D721Med (cell line): Measurements from ENCODE around the gene NELL2.

Source experiments
- DNase-seq: peaks from one replicate; pipeline ENCODE4 v3.0.0; 2011; ENCODE audit warnings: low spot score; ENCODE audit not compliant: insufficient read length
- FAIRE-seq: peaks from 2 replicates; lab custom pipeline; 2011; peaks lifted over from hg19 to GRCh38; lab: Jason Lieb, UNC
- TF ChIP-seq, protein P1 (sequence below): IDR thresholded peaks from 2 replicates; pipeline ENCODE4 v1.5.1; 2012; ENCODE audit warnings: mild to moderate bottlenecking, control low read depth; ENCODE audit not compliant: insufficient read depth; ENCODE audit errors: missing control alignments

Gene NELL2

DNA sequence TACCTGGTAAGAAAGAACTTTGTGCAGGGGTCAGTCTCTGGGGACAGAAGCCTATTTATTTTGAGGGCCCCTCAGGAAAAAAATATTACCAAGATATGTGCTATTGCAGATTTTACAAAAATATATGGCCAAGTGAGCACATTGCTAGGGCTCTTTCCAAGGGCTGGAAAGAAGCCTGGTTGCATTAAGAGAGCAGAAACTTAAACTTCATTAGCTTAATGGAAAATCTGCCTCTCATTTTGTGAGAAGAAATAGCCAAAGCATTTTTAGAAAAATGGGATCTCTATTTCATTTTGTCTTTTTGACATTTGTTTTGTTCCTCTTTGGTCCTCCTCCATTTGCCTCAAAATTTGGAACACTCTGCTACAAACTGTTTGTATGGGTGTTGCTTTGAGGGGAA is 283.5 kb downstream of the NELL2 start:
- FAIRE-seq (no peak), DNase-seq (no peak)
- TF ChIP-seq, protein P1, sequence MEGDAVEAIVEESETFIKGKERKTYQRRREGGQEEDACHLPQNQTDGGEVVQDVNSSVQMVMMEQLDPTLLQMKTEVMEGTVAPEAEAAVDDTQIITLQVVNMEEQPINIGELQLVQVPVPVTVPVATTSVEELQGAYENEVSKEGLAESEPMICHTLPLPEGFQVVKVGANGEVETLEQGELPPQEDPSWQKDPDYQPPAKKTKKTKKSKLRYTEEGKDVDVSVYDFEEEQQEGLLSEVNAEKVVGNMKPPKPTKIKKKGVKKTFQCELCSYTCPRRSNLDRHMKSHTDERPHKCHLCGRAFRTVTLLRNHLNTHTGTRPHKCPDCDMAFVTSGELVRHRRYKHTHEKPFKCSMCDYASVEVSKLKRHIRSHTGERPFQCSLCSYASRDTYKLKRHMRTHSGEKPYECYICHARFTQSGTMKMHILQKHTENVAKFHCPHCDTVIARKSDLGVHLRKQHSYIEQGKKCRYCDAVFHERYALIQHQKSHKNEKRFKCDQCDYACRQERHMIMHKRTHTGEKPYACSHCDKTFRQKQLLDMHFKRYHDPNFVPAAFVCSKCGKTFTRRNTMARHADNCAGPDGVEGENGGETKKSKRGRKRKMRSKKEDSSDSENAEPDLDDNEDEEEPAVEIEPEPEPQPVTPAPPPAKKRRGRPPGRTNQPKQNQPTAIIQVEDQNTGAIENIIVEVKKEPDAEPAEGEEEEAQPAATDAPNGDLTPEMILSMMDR, result no peak

DNA sequence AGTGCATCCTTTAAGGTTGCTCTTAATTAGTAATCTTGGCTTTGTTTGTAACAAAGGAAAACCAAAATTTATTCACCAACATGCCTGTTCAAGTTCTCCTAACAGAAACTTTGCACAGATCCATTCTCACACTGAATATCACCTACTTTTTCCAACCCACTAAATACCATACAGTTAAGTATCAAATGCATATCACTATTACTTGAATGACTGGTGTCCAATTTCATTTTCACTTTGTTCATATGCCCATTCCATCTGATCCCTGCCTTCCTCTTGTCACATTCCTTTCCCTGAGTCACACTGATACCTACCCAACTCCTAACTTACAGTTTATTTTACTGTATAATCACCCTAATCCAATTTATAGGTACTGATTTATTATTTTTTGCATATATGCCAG is 286.4 kb downstream of the NELL2 start:
- DNase-seq (no peak), FAIRE-seq (no peak)
- TF ChIP-seq, protein P1, result no peak

DNA sequence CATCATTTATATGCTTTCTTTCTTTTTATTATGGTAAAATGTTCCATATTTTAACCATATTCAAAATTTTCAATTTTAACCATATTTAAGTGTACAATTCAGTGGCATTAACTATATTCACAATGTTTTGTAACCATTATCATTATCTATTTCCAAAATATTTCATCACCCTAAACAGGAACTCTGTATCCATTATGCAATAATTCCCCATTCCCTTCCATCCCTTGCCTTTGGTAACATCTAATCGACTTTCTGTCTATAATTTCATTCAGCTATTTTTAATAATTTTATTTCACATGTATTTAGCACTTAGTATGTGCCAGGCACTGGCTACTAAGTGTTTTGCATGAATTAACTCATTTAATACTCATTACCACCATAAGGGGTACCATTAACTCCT is 287.5 kb downstream of the NELL2 start:
- FAIRE-seq (no peak), DNase-seq (no peak)
- TF ChIP-seq, protein P1, result no peak

DNA sequence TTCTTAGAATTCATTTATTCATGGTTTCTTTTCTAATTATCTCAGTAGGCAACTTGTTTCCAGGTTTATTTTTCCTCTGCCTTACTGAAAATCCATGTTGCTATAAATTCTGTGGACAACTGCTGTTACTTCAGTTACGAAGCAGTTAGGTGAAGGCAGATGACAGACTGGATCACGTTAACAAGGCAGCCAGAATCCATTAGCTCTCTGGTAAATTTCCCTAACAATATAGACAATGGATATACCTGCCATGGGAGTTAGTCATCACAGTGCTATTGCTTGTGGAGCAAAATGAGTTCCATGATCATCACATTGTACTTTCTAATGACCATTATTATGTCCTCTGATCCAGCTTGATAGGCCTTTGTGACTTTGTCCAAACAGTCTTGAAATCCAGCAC is 291.5 kb downstream of the NELL2 start:
- TF ChIP-seq, protein P1, result no peak
- DNase-seq, result no peak
- FAIRE-seq, result no peak

DNA sequence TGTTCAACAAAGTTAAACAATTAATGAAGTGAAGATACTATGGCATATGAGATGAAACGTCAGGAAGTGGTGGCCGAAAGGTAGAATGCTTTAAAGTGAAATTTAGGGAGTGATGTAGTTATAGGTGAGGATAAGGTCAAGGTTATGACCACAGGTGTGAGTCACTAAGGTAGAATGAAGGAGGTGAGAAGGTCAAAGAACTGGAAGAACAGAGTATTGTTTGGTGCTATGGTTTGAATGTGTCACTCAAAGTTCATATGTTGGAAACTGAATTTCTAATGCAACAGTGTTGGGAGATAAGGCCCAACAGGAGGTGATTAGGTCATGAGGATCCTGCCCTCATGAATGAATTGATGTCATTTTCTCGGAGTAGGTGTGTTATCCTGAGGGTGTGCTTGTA is 293.6 kb downstream of the NELL2 start:
- TF ChIP-seq, protein P1, result no peak
- FAIRE-seq, result no peak

DNA sequence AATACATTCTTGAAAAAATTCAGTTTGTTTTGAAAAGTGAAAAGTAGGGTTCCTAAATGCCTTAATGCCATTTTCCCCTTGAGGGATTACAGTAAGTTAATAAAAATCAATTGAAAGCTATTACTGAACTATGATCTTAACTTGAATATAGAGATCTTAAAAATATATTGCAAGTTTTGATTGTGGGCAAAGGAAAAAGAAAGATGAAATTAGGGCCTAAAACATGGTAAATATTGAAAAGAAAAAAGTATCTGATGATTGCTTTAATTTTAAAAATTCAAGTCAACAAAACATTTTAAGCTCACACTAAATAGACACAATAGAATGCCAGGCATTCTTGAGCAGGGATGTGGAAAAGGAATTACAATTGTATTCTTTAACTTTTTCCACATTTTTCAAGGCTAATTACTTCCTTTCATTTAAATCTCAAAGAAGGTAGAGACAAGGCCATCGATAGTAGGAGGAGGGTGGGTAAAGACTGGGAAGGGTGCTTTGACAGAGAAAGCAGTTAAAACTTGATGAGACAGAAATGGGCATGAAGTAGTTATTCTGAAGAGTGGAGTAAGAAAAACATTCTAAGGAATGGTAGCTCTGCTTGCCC is 294.4 kb downstream of the NELL2 start:
- DNase-seq (no peak), FAIRE-seq (no peak)
- TF ChIP-seq, protein P1, result no peak

More for the DNA sequence above, 293.6 kb downstream of the NELL2 start:
- no peak for DNase-seq

DNA sequence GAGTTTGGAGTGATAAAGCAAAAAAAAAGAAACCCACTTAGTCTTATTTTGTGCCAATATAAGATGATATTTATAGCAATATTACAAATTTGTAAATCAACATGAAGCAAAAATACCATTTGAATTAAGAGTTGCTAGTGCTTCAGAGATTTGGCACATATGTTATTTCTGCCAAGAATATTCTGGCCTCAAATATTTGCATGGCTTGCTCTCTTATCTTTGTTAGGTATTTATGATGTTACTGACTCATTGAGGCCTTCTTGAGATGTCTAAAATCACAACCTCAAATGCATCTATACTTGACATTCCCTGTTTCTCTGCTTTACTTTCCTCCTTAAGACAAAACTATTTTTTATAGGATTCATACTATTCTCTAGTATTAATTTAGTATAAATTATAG is 301.5 kb downstream of the NELL2 start:
- no peak for FAIRE-seq
- TF ChIP-seq, protein P1, result no peak
- no peak for DNase-seq
